ENCODE data around the gene MRLN.

MRLN gene

GRCh38 chr10:59781511-59781910 is 28.3 kb upstream of the MRLN start:
- Histone ChIP-seq H3K4me2 (no peak overlapping the region), H3K9ac (no peak overlapping the region), H2AFZ (ENCODE audit: low read depth) (no peak overlapping the region), H3K27me3 (ENCODE audit: insufficient read depth, low read depth) (no peaks in the 10 kb centered on the region), H3K79me2 (ENCODE audit: insufficient read depth, low read depth) (no peaks in the 10 kb centered on the region), H3K4me3 (IDR thresholded peaks at IDR 0.05; ENCODE audit: insufficient read depth, low read depth, low read length) (no peak overlapping the region), H3K27ac (no peak overlapping the region), H4K20me1 (ENCODE audit: insufficient read depth) (no peaks in the 10 kb centered on the region), H3K4me1 (ENCODE audit: low read depth, poor library complexity, severe bottlenecking) (no peaks in the 10 kb centered on the region), H3K36me3 (ENCODE audit: insufficient read depth) (no peaks in the 10 kb centered on the region)
- TF ChIP-seq CTCF (conservative IDR thresholded peaks at IDR 0.05; ENCODE audit: low read depth, low read length), result no peak

GRCh38 chr10:59779756-59780533 is 26.7 kb upstream of the MRLN start:
- Histone ChIP-seq H4K20me1 (ENCODE audit: insufficient read depth) (no peaks in the 10 kb centered on the region), H3K27ac (no peak overlapping the region)

GRCh38 chr10:59774451-59774850 is 21.2 kb upstream of the MRLN start:
- no peak for TF ChIP-seq CTCF (conservative IDR thresholded peaks at IDR 0.05; ENCODE audit: low read depth, low read length)
- H3K4me2 ChIP-seq, result no peak overlapping the region
- no peaks in the 10 kb centered on the region for H3K4me1 ChIP-seq (ENCODE audit: low read depth, poor library complexity, severe bottlenecking)
- H2AFZ ChIP-seq (ENCODE audit: low read depth), result no peak overlapping the region
- H3K27ac ChIP-seq, result no peak overlapping the region
- no peaks in the 10 kb centered on the region for H3K79me2 ChIP-seq (ENCODE audit: insufficient read depth, low read depth)
- no peaks in the 10 kb centered on the region for H3K27me3 ChIP-seq (ENCODE audit: insufficient read depth, low read depth)
- no peaks in the 10 kb centered on the region for H3K36me3 ChIP-seq (ENCODE audit: insufficient read depth)
- H3K9ac ChIP-seq, result no peak overlapping the region
- H3K4me3 ChIP-seq (IDR thresholded peaks at IDR 0.05; ENCODE audit: insufficient read depth, low read depth, low read length), result no peak overlapping the region
- no peaks in the 10 kb centered on the region for H4K20me1 ChIP-seq (ENCODE audit: insufficient read depth)

More at GRCh38 chr10:59779756-59780533, 26.7 kb upstream of the MRLN start:
- Histone ChIP-seq H3K79me2 (ENCODE audit: insufficient read depth, low read depth) (no peaks in the 10 kb centered on the region), H2AFZ (ENCODE audit: low read depth) (no peak overlapping the region), H3K9ac (no peak overlapping the region), H3K4me2 (no peak overlapping the region), H3K4me3 (IDR thresholded peaks at IDR 0.05; ENCODE audit: insufficient read depth, low read depth, low read length) (no peak overlapping the region), H3K27me3 (ENCODE audit: insufficient read depth, low read depth) (no peaks in the 10 kb centered on the region), H3K4me1 (ENCODE audit: low read depth, poor library complexity, severe bottlenecking) (no peaks in the 10 kb centered on the region), H3K36me3 (ENCODE audit: insufficient read depth) (no peaks in the 10 kb centered on the region)
- no peak for TF ChIP-seq CTCF (conservative IDR thresholded peaks at IDR 0.05; ENCODE audit: low read depth, low read length)

GRCh38 chr10:59773088-59773487 is 19.8 kb upstream of the MRLN start:
- Histone ChIP-seq H2AFZ (ENCODE audit: low read depth) (no peak overlapping the region), H3K27ac (no peak overlapping the region), H3K4me3 (IDR thresholded peaks at IDR 0.05; ENCODE audit: insufficient read depth, low read depth, low read length) (no peak overlapping the region), H3K4me1 (ENCODE audit: low read depth, poor library complexity, severe bottlenecking) (no peaks in the 10 kb centered on the region), H3K9ac (no peak overlapping the region), H3K27me3 (ENCODE audit: insufficient read depth, low read depth) (no peaks in the 10 kb centered on the region), H3K4me2 (no peak overlapping the region), H4K20me1 (ENCODE audit: insufficient read depth) (no peaks in the 10 kb centered on the region), H3K79me2 (ENCODE audit: insufficient read depth, low read depth) (no peaks in the 10 kb centered on the region), H3K36me3 (ENCODE audit: insufficient read depth) (no peaks in the 10 kb centered on the region)
- TF ChIP-seq CTCF (conservative IDR thresholded peaks at IDR 0.05; ENCODE audit: low read depth, low read length), result no peak
